ENCODE results near the gene CDCA7. TPM values are rescaled to one million over a fixed set of nuclear protein-coding genes. Genes with fewer than 3 reads are reported as not detected.

CDCA7 gene
- total and polyA plus RNA-seq, 2 of the 13 experiments (the other 11 are each of a cell fraction or from before 2014, with no cell fraction given), result 46.2 to 57.8 TPM

DNA sequence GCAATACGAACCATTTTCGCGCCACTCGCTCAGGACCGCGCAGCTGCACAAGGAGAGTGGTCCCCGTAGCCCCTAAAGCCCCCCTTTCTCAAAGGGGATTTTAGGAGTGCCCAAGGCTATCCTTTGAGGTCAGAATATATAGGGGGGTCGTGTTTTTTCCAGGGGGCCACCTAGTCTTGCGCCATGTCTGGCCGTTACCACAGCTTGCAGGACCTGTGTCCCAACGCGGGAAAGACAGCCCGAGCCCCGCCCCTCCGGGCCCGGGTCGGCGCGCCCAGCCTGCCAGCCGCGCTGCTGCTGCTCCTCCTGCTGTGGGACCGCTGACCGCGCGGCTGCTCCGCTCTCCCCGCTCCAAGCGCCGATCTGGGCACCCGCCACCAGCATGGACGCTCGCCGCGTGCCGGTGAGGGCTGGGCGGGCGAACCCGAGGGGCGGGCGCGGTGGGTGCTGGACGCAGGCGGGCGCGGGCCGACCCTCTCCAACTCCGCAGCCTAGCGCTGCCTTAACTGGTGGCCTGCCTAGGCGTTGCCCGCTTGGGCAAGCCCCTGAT lies at the start of gene CDCA7 (continued):
- no peak for TF ChIP-seq SOX13 (IDR thresholded peaks at IDR 0.05)
- TF ChIP-seq SOX13 (CRISPR knock-in tag; conservative IDR thresholded peaks at IDR 0.05 in 1 of 2, IDR thresholded peaks at IDR 0.05 in 1 of 2), result peak in 1 of 2 experiments; percentile 1; a peak in 1 of 4 replicates
- no peak for TF ChIP-seq ZNF644 (CRISPR knock-in tag; IDR thresholded peaks at IDR 0.05; ENCODE audit: low read depth)
- peak; percentile 84 for TF ChIP-seq TBX2 (CRISPR knock-in tag; IDR thresholded peaks at IDR 0.05; ENCODE audit: borderline replicate concordance)
- peak; percentile 51; the same call in 1 of the 2 replicates for TF ChIP-seq MAZ (IDR thresholded peaks at IDR 0.05; ENCODE audit: borderline replicate concordance, low read depth, low read length)
- TF ChIP-seq MAZ (CRISPR knock-in tag; IDR thresholded peaks at IDR 0.05; ENCODE audit: low read depth), result peak; percentile 91
- TF ChIP-seq MIER3 (CRISPR knock-in tag; IDR thresholded peaks at IDR 0.05; ENCODE audit: borderline replicate concordance), result no peak; the same call in 1 of the 2 replicates
- TF ChIP-seq ZFYVE20 (CRISPR knock-in tag; IDR thresholded peaks at IDR 0.05; ENCODE audit: borderline replicate concordance, low read depth), result peak; percentile 76
- TF ChIP-seq ZNF225 (CRISPR knock-in tag; IDR thresholded peaks at IDR 0.05), result no peak
- TF ChIP-seq SYNCRIP (IDR thresholded peaks at IDR 0.05; ENCODE audit: insufficient read depth, low read depth, low read length), result no peak
- TF ChIP-seq HDAC6 (IDR thresholded peaks at IDR 0.05; ENCODE audit: low read depth, low read length), result no peak
- TF ChIP-seq, protein P1, sequence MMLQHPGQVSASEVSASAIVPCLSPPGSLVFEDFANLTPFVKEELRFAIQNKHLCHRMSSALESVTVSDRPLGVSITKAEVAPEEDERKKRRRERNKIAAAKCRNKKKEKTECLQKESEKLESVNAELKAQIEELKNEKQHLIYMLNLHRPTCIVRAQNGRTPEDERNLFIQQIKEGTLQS (CRISPR knock-in tag; IDR thresholded peaks at IDR 0.05), result peak; percentile 62; the same call in 1 of the 2 replicates
- no peak for TF ChIP-seq ZMYM3 (CRISPR knock-in tag; IDR thresholded peaks at IDR 0.05)
- TF ChIP-seq SP4 (CRISPR knock-in tag; IDR thresholded peaks at IDR 0.05), result peak; percentile 89
- TF ChIP-seq HHEX (CRISPR knock-in tag; IDR thresholded peaks at IDR 0.05), result no peak
- TF ChIP-seq PAXIP1 (CRISPR knock-in tag; conservative IDR thresholded peaks at IDR 0.05), result peak; percentile 43; the same call in 1 of the 2 replicates
- TF ChIP-seq ATF2 (CRISPR knock-in tag; IDR thresholded peaks at IDR 0.05), result 0 out of 2 replicates have a peak, but pooled peaks have one; percentile 3
- TF ChIP-seq ZNF180 (CRISPR knock-in tag; IDR thresholded peaks at IDR 0.05; ENCODE audit: borderline replicate concordance, low read depth), result peak; percentile 91; the same call in 1 of the 2 replicates
- TF ChIP-seq ZNF790 (CRISPR knock-in tag; IDR thresholded peaks at IDR 0.05; ENCODE audit: borderline replicate concordance), result peak; percentile 97
- TF ChIP-seq ZSCAN20 (CRISPR knock-in tag; IDR thresholded peaks at IDR 0.05; ENCODE audit: borderline replicate concordance), result peak; percentile 98
- TF ChIP-seq, protein P2, sequence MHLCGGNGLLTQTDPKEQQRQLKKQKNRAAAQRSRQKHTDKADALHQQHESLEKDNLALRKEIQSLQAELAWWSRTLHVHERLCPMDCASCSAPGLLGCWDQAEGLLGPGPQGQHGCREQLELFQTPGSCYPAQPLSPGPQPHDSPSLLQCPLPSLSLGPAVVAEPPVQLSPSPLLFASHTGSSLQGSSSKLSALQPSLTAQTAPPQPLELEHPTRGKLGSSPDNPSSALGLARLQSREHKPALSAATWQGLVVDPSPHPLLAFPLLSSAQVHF (CRISPR knock-in tag; IDR thresholded peaks at IDR 0.05), result peak; percentile 97; the same call in 1 of the 2 replicates
- no peak for TF ChIP-seq GABPA (IDR thresholded peaks at IDR 0.05; ENCODE audit: low read depth, low read length)
- TF ChIP-seq GABPA (CRISPR knock-in tag; IDR thresholded peaks at IDR 0.05; ENCODE audit: low read depth), result no peak
- TF ChIP-seq ZNF510 (CRISPR knock-in tag; IDR thresholded peaks at IDR 0.05; ENCODE audit: low read depth), result peak; percentile 99
- TF ChIP-seq EZH2 (conservative IDR thresholded peaks at IDR 0.05; ENCODE audit: low read depth, low read length), result no peak
- no peak for TF ChIP-seq ZKSCAN5 (CRISPR knock-in tag; IDR thresholded peaks at IDR 0.05)

All from HepG2 (cell line).